AG04450 (cell line): ENCODE data around the gene TMBIM4. TPM values are rescaled to one million over a fixed set of nuclear protein-coding genes. Genes with fewer than 3 reads are reported as not detected.

Experiments used
- CTCF ChIA-PET: fragments of 300-600, 350-600 bp; formaldehyde crosslinking; extraction: SDS; loops from one replicate; lab custom pipeline; 2022; ENCODE audit warnings: antibody characterized with exemption, inconsistent platforms; lab: Charles Lee
- POLR2A ChIA-PET: fragments of 350-600 bp; formaldehyde crosslinking; extraction: SDS; loops from one replicate; lab custom pipeline; 2021; ENCODE audit warnings: antibody characterized with exemption, inconsistent platforms; lab: Yijun Ruan, JAX
- DNase-seq: peaks from one replicate; pipeline ENCODE4 v3.0.0-alpha.2; 2011; ENCODE audit warnings: low read depth, low spot score
- H3K27ac ChIP-seq: one replicate; pipeline ENCODE4 v1.5.1; 2012; ENCODE audit warnings: low read depth, low read length, control low read depth
- H3K27me3 ChIP-seq: one replicate; pipeline ENCODE4 v1.6.0; 2012; ENCODE audit warnings: low read length; ENCODE audit not compliant: control insufficient read depth, insufficient read depth
- H3K4me3 ChIP-seq: 2 replicates; pipeline ENCODE4 v1.5.1; 2011; ENCODE audit warnings: mild to moderate bottlenecking, low read depth, low read length, control low read depth
- H3K9me3 ChIP-seq: 2 replicates; pipeline ENCODE4 v1.5.1; 2012; ENCODE audit warnings: low read length; ENCODE audit not compliant: control insufficient read depth, insufficient read depth
- CTCF ChIP-seq: IDR thresholded peaks from 2 replicates; pipeline ENCODE4 v1.5.1; 2011; ENCODE audit warnings: low read depth, low read length, control low read depth, inconsistent platforms
- polyA plus RNA-seq: library from polyadenylated mRNA; depleted of rRNA; stranded (reverse); fragments of >200 nt; gene quantifications from 2 replicates; pipeline ENCODE4 v1.2.3, GENCODE V29; 2011

Gene TMBIM4
- polyA plus RNA-seq, 1 experiment: 140 TPM

DNA sequence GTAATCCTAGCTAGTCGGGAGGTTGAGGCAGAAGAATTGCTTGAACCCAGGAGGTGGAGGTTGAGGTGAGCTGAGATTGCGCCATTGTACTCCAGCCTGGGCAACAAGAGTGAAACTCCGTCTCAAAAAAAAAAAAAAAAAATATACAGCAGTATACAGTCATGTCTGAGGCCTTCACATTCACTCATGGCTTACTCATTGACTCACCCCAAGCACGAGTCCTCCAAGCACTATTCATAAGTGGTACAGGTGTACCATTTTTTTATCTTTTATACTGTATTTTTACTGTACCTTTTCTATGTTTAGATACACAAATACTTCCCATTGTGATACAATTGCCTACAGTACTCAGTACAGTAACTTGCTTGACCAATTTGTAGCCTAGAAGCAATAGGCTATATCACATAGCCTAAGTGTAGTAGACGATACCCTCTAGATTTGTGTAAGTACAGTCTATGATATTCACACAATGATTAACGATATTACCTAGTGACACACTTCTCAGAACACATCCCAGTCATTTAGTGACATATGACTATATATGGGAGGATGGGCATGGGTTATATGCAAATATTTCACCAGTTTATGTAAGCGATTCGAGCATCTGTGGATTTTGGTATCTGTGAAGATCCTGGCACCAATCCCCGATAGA is 51.4 kb downstream of the TMBIM4 start:
- ChIA-PET CTCF (interaction anchor here (0.6 to 4.2 kb wide), 2 partner anchors 10 to 442 kb away, joined by 3 to 13 read pairs; no protein-coding TSS in a partner anchor), POLR2A (no interaction called here)
- Histone ChIP-seq H3K27ac (no peak overlapping the region), H3K4me3 (no peak overlapping the region), H3K9me3 (no peaks in the 10 kb centered on the region), H3K27me3 (no peaks in the 10 kb centered on the region)
- TF ChIP-seq CTCF: no peak
- no peak for DNase-seq

DNA sequence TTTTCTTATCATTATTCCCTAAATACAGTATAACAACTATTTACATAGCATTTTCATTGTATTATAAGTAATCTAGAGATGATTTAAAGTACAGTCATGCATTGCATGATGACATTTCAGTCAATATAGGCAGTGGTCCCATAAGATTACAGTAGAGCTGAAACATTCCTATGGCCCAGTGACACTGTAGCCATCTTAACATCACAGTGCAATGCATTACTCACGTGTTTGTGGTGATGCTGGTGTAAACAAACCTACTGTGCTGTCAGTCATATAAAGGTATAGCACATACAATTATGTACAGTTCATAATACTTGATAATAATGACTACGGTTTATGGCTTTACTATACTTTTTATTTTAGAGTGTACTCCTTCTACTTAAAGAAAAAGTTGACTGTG is 52.6 kb downstream of the TMBIM4 start:
- Histone ChIP-seq H3K4me3 (no peak overlapping the region), H3K27ac (no peak overlapping the region), H3K27me3 (no peaks in the 10 kb centered on the region), H3K9me3 (no peaks in the 10 kb centered on the region)
- POLR2A ChIA-PET: no interaction called here
- CTCF ChIA-PET: interaction anchor here (1.9 kb wide), 1 partner anchor 10 kb away, joined by 8 read pairs; no protein-coding TSS in a partner anchor
- DNase-seq: no peak
- TF ChIP-seq CTCF: no peak

- no peak for DNase-seq
- TF ChIP-seq CTCF: no peak
- Histone ChIP-seq H3K27ac (no peak overlapping the region), H3K9me3 (no peaks in the 10 kb centered on the region), H3K4me3 (no peak overlapping the region), H3K27me3 (no peaks in the 10 kb centered on the region)
- ChIA-PET CTCF (interaction anchor here (1.9 kb wide), 1 partner anchor 7 kb away, joined by 8 read pairs; no protein-coding TSS in a partner anchor), POLR2A (no interaction called here)
These were observed 54.7 kb downstream of the TMBIM4 start for GRCh38 chr12:66115071-66115600.

DNA sequence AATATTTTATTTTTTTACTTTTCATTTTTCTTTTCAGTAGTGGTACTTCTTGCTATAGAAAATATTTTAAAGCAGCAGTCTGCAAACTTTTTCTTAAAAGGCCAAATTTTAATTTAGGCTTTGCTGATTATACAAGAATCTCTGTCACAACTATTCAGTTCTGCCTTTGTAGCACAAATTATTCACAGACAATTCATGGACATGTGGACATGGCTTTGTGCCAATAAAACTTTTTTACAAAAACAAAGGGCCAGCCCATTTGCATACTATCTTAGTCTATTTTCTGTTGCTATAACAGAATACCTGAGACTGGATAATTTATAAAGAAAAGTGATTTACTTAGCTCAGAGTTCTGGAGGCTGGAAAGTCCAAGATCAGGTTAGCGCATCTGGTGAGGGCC is 56.3 kb downstream of the TMBIM4 start:
- CTCF ChIA-PET: no interaction called here
- DNase-seq: no peak
- Histone ChIP-seq H3K27ac (no peak overlapping the region), H3K27me3 (no peaks in the 10 kb centered on the region), H3K4me3 (no peak overlapping the region), H3K9me3 (no peaks in the 10 kb centered on the region)
- POLR2A ChIA-PET: no interaction called here
- no peak for TF ChIP-seq CTCF

- Histone ChIP-seq H3K27ac (no peak overlapping the region), H3K27me3 (no peaks in the 10 kb centered on the region), H3K9me3 (no peaks in the 10 kb centered on the region), H3K4me3 (no peak overlapping the region)
- CTCF ChIA-PET: no interaction called here
- TF ChIP-seq CTCF: no peak
- DNase-seq: no peak
- POLR2A ChIA-PET: no interaction called here
These were observed 58.2 kb downstream of the TMBIM4 start for GRCh38 chr12:66111605-66112004.
